SU-DHL-6 (cell line): ENCODE measurements around the gene TBC1D5.

ENCODE experiments used
- H2AFZ ChIP-seq: fragments of 200-600 bp; sonication (generic); 2 replicates; pipeline ENCODE4 v1.6.1; 2014; ENCODE audit warnings: low read depth, mild to moderate bottlenecking, moderate library complexity, mixed read lengths, antibody characterized with exemption, low read length; ENCODE audit not compliant: severe bottlenecking
- H3F3A ChIP-seq: fragments of 200-600 bp; shearing (Covaris generic); 2 replicates; pipeline ENCODE4 v1.6.0; 2016; ENCODE audit warnings: antibody characterized with exemption, mild to moderate bottlenecking; ENCODE audit not compliant: insufficient read depth
- H3K27ac ChIP-seq: fragments of 200-600 bp; sonication (generic); 2 replicates; pipeline ENCODE4 v1.5.1; 2016; ENCODE audit warnings: low read depth, mild to moderate bottlenecking, low read length, moderate library complexity, mixed read lengths
- H3K27me3 ChIP-seq: fragments of 200-600 bp; sonication (generic), shearing (Covaris generic); 2 replicates; pipeline ENCODE4 v1.6.0; 2014; ENCODE audit warnings: mild to moderate bottlenecking, low read length
- H3K36me3 ChIP-seq: fragments of 200-600 bp; sonication (generic); 2 replicates; pipeline ENCODE4 v1.6.1; 2014; ENCODE audit warnings: mild to moderate bottlenecking, low read length, mixed read lengths
- H3K4me2 ChIP-seq: fragments of 300-600, 200-600 bp; shearing (Covaris generic), sonication (generic); 2 replicates; pipeline ENCODE4 v1.6.0; 2014; ENCODE audit warnings: low read length, low read depth, mild to moderate bottlenecking; ENCODE audit not compliant: poor library complexity, severe bottlenecking
- H3K4me3 ChIP-seq: fragments of 200-600 bp; sonication (generic); 2 replicates; pipeline ENCODE4 v1.5.1; 2014; ENCODE audit warnings: antibody characterized with exemption, low read length, mild to moderate bottlenecking, mixed read lengths; ENCODE audit not compliant: insufficient read depth, poor library complexity, severe bottlenecking
- H3K79me2 ChIP-seq: fragments of 200-600 bp; sonication (generic); 2 replicates; pipeline ENCODE4 v1.6.1; 2014; ENCODE audit warnings: mild to moderate bottlenecking, low read length, moderate library complexity; ENCODE audit not compliant: insufficient read depth
- H3K9ac ChIP-seq: fragments of 200-600 bp; sonication (generic); 2 replicates; pipeline ENCODE4 v1.7.0; 2014; ENCODE audit warnings: mild to moderate bottlenecking, low read length
- H3K9me2 ChIP-seq: fragments of 200-600 bp; sonication (generic); replicated peaks from 2 replicates; pipeline ENCODE4 v1.6.1; 2014; ENCODE audit warnings: low read length; ENCODE audit not compliant: insufficient read depth
- H3K9me3 ChIP-seq: fragments of 200-600 bp; sonication (generic); 2 replicates; pipeline ENCODE4 v1.6.1; 2014; ENCODE audit warnings: low read length, mixed read lengths; ENCODE audit not compliant: insufficient read depth
- H4K20me1 ChIP-seq: fragments of 200-600 bp; sonication (generic); 2 replicates; pipeline ENCODE4 v1.6.1; 2014; ENCODE audit warnings: low read depth, mild to moderate bottlenecking, antibody characterized with exemption, low read length, moderate library complexity, mixed read lengths
- CTCF ChIP-seq: fragments of 200-600 bp; sonication (generic); IDR thresholded peaks from one replicate; pipeline ENCODE4 v1.5.1; 2017; ENCODE audit warnings: antibody characterized with exemption, mild to moderate bottlenecking, low read length, moderate library complexity; ENCODE audit not compliant: insufficient read depth, poor library complexity, severe bottlenecking
- EZH2phosphoT487 ChIP-seq: fragments of 200-600 bp; sonication (generic), shearing (Covaris generic); conservative IDR thresholded peaks from 2 replicates; pipeline ENCODE4 v1.6.1; 2018; ENCODE audit warnings: mild to moderate bottlenecking, antibody characterized with exemption, low read length, moderate library complexity, mixed read lengths

Gene TBC1D5

GRCh38 chr3:17138246-17139039 is 604.0 kb downstream of the TBC1D5 start:
- no peak overlapping the region for H3K27ac ChIP-seq
- H3K4me3 ChIP-seq, result no peak overlapping the region
- no peak overlapping the region for H3K4me2 ChIP-seq
- no peaks in the 10 kb centered on the region for H3F3A ChIP-seq
- H3K79me2 ChIP-seq, result no peaks in the 10 kb centered on the region
- H3K27me3 ChIP-seq, result no peaks in the 10 kb centered on the region
- no peaks in the 10 kb centered on the region for H3K9me3 ChIP-seq
- H3K9ac ChIP-seq, result no peak overlapping the region
- no peaks in the 10 kb centered on the region for H3K36me3 ChIP-seq
- H4K20me1 ChIP-seq, result no peaks in the 10 kb centered on the region
- no peak overlapping the region for H2AFZ ChIP-seq
- no peaks in the 10 kb centered on the region for H3K9me2 ChIP-seq
- TF ChIP-seq CTCF, result no peak

DNA sequence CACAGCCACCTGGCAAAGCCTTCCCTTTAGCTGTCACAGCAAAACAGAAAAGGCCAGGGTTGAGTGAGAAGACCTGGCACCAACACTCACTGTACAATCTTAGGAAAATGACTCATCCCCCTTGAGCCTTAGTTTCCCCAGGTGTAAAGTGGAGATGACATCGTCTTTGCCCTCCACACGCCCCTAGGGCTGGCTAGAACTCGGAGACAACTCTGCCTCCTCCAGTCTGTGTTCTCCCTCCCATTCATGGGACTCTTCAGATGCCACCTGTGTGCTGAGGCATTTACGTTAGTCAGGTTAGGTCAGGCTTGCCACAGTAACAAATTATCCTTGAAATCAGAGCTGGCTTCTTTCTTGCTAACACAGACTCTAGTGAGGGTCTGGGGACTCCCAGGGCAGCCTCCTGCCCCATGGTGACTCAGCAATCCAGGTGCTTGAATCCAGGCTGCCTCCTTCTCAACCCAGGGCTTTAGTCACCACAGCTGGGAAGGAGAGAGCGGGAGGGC is 605.1 kb downstream of the TBC1D5 start:
- H3F3A ChIP-seq, result no peaks in the 10 kb centered on the region
- no peak overlapping the region for H3K27ac ChIP-seq
- no peaks in the 10 kb centered on the region for H3K79me2 ChIP-seq
- H3K4me3 ChIP-seq, result no peak overlapping the region
- no peaks in the 10 kb centered on the region for H3K36me3 ChIP-seq
- H2AFZ ChIP-seq, result no peak overlapping the region
- H4K20me1 ChIP-seq, result no peaks in the 10 kb centered on the region
- H3K9me2 ChIP-seq, result no peaks in the 10 kb centered on the region
- H3K9ac ChIP-seq, result no peak overlapping the region
- no peaks in the 10 kb centered on the region for H3K9me3 ChIP-seq
- no peak overlapping the region for H3K4me2 ChIP-seq
- TF ChIP-seq EZH2phosphoT487, result no peak
- TF ChIP-seq CTCF, result no peak
- no peaks in the 10 kb centered on the region for H3K27me3 ChIP-seq

- H3K9me3 ChIP-seq, result no peaks in the 10 kb centered on the region
- H3K9me2 ChIP-seq, result no peaks in the 10 kb centered on the region
- no peak overlapping the region for H3K27ac ChIP-seq
- no peak overlapping the region for H3K4me3 ChIP-seq
- no peak overlapping the region for H2AFZ ChIP-seq
- H3K9ac ChIP-seq, result no peak overlapping the region
- no peaks in the 10 kb centered on the region for H3K27me3 ChIP-seq
- TF ChIP-seq CTCF (no peak), EZH2phosphoT487 (no peak)
- H4K20me1 ChIP-seq, result no peaks in the 10 kb centered on the region
- no peaks in the 10 kb centered on the region for H3K79me2 ChIP-seq
- H3K4me2 ChIP-seq, result no peak overlapping the region
- no peaks in the 10 kb centered on the region for H3F3A ChIP-seq
- H3K36me3 ChIP-seq, result no peaks in the 10 kb centered on the region
These were observed 606.2 kb downstream of the TBC1D5 start for GRCh38 chr3:17136136-17136721.
